GM23248 (cell line): ENCODE data around the gene ATP8A2. TPM values are rescaled to one million over a fixed set of nuclear protein-coding genes. Genes with fewer than 3 reads are reported as not detected.
A peak's percentile ranks its signal among the peaks of the same experiment; 100 is the strongest.

Experiments used
- DNase-seq: peaks from one replicate; pipeline ENCODE4 v3.0.0-alpha.2; 2015
- H2AFZ ChIP-seq: fragments of 200-600 bp; sonication (generic); 2 replicates; pipeline ENCODE4 v1.6.1; 2016; ENCODE audit warnings: antibody characterized with exemption
- H3F3A ChIP-seq: fragments of 200-600 bp; sonication (generic); 2 replicates; pipeline ENCODE4 v1.6.1; 2016; ENCODE audit warnings: mild to moderate bottlenecking, antibody characterized with exemption, mixed run types; ENCODE audit not compliant: insufficient read depth
- H3K27ac ChIP-seq: fragments of 200-600 bp; sonication (generic); 2 replicates; pipeline ENCODE4 v1.5.1; 2016; ENCODE audit warnings: mild to moderate bottlenecking
- H3K27me3 ChIP-seq: fragments of 200-600 bp; sonication (generic); replicated peaks from 2 replicates; pipeline ENCODE4 v1.6.1; 2016; ENCODE audit warnings: mild to moderate bottlenecking; ENCODE audit not compliant: insufficient read depth
- H3K36me3 ChIP-seq: fragments of 200-600 bp; sonication (generic); 2 replicates; pipeline ENCODE4 v1.6.1; 2016; ENCODE audit warnings: low read depth, mild to moderate bottlenecking
- H3K4me1 ChIP-seq: fragments of 200-600 bp; sonication (generic); 2 replicates; pipeline ENCODE4 v1.6.1; 2016; ENCODE audit warnings: mild to moderate bottlenecking; ENCODE audit not compliant: insufficient read depth
- H3K4me2 ChIP-seq: fragments of 200-600 bp; sonication (generic); one replicate; pipeline ENCODE4 v1.6.1; 2016; ENCODE audit warnings: mild to moderate bottlenecking; ENCODE audit not compliant: unreplicated experiment
- H3K4me3 ChIP-seq: fragments of 200-600 bp; sonication (generic); 2 replicates; pipeline ENCODE4 v1.5.1; 2016; ENCODE audit warnings: mild to moderate bottlenecking
- H3K79me2 ChIP-seq: fragments of 200-600 bp; sonication (generic); 2 replicates; pipeline ENCODE4 v1.6.1; 2016; ENCODE audit warnings: mild to moderate bottlenecking; ENCODE audit not compliant: insufficient read depth
- H3K9ac ChIP-seq: fragments of 200-600 bp; sonication (generic); 2 replicates; pipeline ENCODE4 v1.6.1; 2016; ENCODE audit warnings: mild to moderate bottlenecking
- H3K9me2 ChIP-seq: fragments of 200-600 bp; sonication (generic); 2 replicates; pipeline ENCODE4 v1.6.1; 2016; ENCODE audit warnings: mixed run types, mild to moderate bottlenecking, moderate library complexity; ENCODE audit not compliant: insufficient read depth
- H3K9me3 ChIP-seq: fragments of 200-600 bp; sonication (generic); one replicate; pipeline ENCODE4 v1.6.1; 2017; ENCODE audit warnings: low read depth
- H4K20me1 ChIP-seq: fragments of 200-600 bp; sonication (generic); 2 replicates; pipeline ENCODE4 v1.6.0; 2016; ENCODE audit not compliant: insufficient read depth
- EZH2 ChIP-seq: fragments of 200-600 bp; sonication (generic); IDR thresholded peaks from 2 replicates; pipeline ENCODE4 v1.6.1; 2018; ENCODE audit warnings: antibody characterized with exemption, mild to moderate bottlenecking; ENCODE audit not compliant: insufficient read depth, poor library complexity, severe bottlenecking
- EZH2phosphoT487 ChIP-seq: fragments of 200-600 bp; sonication (generic); IDR thresholded peaks from 2 replicates; pipeline ENCODE4 v1.6.1; 2018; ENCODE audit warnings: antibody characterized with exemption, moderate library complexity, mild to moderate bottlenecking, low read depth; ENCODE audit not compliant: insufficient read depth
- WGBS, 2 experiments: methylation state at CpG; one replicate each; pipeline ENCODE4 v1.1.6; 2015 to 2017; ENCODE audit warnings: low lambda C conversion rate in 2 of 2, low coverage in 1 of 2; ENCODE audit errors: missing lambda C conversion rate in 2 of 2; 5-methylcytosine and 5-hydroxymethylcytosine counted together
- in situ Hi-C: fragments of 300-500 bp; cut with MboI; formaldehyde crosslinking; loops from 2 replicates; pipeline ENCODE4 v1.15.0; 2020
- polyA plus RNA-seq: library from polyadenylated mRNA; unstranded; fragments of >200 nt; fragmentation: Nextera tagmentation; extraction: Ambion mirVana; gene quantifications from 2 replicates; pipeline ENCODE4 v1.2.1, GENCODE V29; 2016
- total RNA-seq: library from RNA; depleted of rRNA; stranded (reverse); fragments of >200 nt; shearing (Covaris generic); gene quantifications from 2 replicates; pipeline ENCODE4 v1.2.3, GENCODE V29; 2014

ATP8A2 gene
- total and polyA plus RNA-seq, 2 experiments from 2014 or later: under 0.01 to 0.05 TPM

GRCh38 chr13:25860265-25860664 lies 488.5 kb downstream of the ATP8A2 start:
- no peak overlapping the region for H3K27ac ChIP-seq
- no peak overlapping the region for H2AFZ ChIP-seq

GRCh38 chr13:25860862-25861261 lies 489.1 kb downstream of the ATP8A2 start:
- in situ Hi-C loops: no loop called here
- Histone ChIP-seq H3K4me2 (no peak overlapping the region), H3K4me3 (no peak overlapping the region), H3K36me3 (no peaks in the 10 kb centered on the region), H2AFZ (no peak overlapping the region), H3K79me2 (no peaks in the 10 kb centered on the region), H3K9ac (no peak overlapping the region), H3K9me2 (no peaks in the 10 kb centered on the region), H3K27me3 (peaks cover 19% of the 10 kb centered on the region), H3F3A (no peaks in the 10 kb centered on the region), H3K4me1 (no peaks in the 10 kb centered on the region), H3K27ac (no peak overlapping the region), H4K20me1 (no peaks in the 10 kb centered on the region), H3K9me3 (no peaks in the 10 kb centered on the region)
- WGBS, 2 experiments: 51 to 58% methylated on average over 3 of the region's 3 CpGs
- peak; percentile 24 for DNase-seq
- TF ChIP-seq EZH2: no peak
- TF ChIP-seq EZH2phosphoT487: no peak

More at GRCh38 chr13:25860265-25860664, 488.5 kb downstream of the ATP8A2 start:
- in situ Hi-C loops: no loop called here
- H3K4me3 ChIP-seq: no peak overlapping the region
- H3K9me3 ChIP-seq: no peaks in the 10 kb centered on the region
- H3K9ac ChIP-seq: no peak overlapping the region
- no peaks in the 10 kb centered on the region for H3K4me1 ChIP-seq
- no peaks in the 10 kb centered on the region for H3K9me2 ChIP-seq
- H3K36me3 ChIP-seq: no peaks in the 10 kb centered on the region
- no peaks in the 10 kb centered on the region for H3F3A ChIP-seq
- H3K79me2 ChIP-seq: no peaks in the 10 kb centered on the region
- WGBS, 2 experiments: 8 to 11% methylated on average over 1 of the region's 1 CpG
- peaks cover 14% of the 10 kb centered on the region for H3K27me3 ChIP-seq
- no peak for TF ChIP-seq EZH2
- TF ChIP-seq EZH2phosphoT487: no peak
- H4K20me1 ChIP-seq: no peaks in the 10 kb centered on the region
- DNase-seq: no peak
- H3K4me2 ChIP-seq: no peak overlapping the region

DNA sequence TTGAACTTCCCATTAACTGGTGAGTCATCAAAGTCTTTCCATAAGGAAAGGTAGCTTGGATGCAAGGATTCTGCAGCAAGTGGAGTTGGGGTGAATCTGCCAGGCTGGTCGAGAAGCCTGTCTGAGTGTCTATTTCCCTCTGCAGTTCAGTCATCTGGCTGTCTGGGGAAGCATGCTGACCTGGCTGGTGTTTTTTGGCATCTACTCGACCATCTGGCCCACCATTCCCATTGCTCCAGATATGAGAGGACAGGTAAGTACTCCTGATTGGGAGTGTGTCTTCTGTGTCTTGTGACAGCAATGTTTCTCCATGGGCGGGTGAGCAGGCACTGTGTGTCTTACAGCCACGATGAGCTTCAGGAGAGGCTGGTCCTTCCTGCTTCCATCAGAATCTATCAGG lies 490.4 kb downstream of the ATP8A2 start:
- H3F3A ChIP-seq: no peaks in the 10 kb centered on the region
- TF ChIP-seq EZH2 (no peak), EZH2phosphoT487 (no peak)
- WGBS, 2 experiments: 17 to 18% methylated on average over 4 of the region's 4 CpGs

DNA sequence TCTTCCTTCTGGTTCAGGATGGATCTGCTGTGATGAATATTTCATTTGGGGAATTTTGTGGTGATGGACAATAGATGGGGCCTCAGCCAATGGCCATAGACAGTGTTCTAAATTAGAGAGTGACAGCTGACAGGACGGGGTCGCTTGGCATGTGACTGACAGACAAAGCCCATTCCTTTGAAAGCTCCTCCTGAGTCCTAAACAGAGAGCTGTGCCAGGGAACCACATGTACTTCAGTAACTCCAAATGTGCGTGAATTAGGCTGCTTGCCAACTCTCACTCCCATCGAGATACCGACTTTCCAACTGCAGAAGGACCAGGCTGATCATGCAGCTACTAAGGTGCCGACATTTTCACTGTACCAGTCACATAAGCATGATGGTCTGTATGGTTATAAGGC lies 492.3 kb downstream of the ATP8A2 start:
- H3K79me2 ChIP-seq: no peaks in the 10 kb centered on the region
- no peak for DNase-seq
- no peaks in the 10 kb centered on the region for H3K9me3 ChIP-seq
- no peaks in the 10 kb centered on the region for H3K36me3 ChIP-seq
- H3F3A ChIP-seq: no peaks in the 10 kb centered on the region
- no peak overlapping the region for H3K4me3 ChIP-seq
- H2AFZ ChIP-seq: no peak overlapping the region
- peaks cover 21% of the 10 kb centered on the region for H3K27me3 ChIP-seq
- H3K4me1 ChIP-seq: no peaks in the 10 kb centered on the region
- in situ Hi-C loops: no loop called here
- H3K4me2 ChIP-seq: no peak overlapping the region
- TF ChIP-seq EZH2 (no peak), EZH2phosphoT487 (no peak)
- H3K9me2 ChIP-seq: no peaks in the 10 kb centered on the region
- H4K20me1 ChIP-seq: no peaks in the 10 kb centered on the region
- no peak overlapping the region for H3K9ac ChIP-seq
- H3K27ac ChIP-seq: no peak overlapping the region
- WGBS, 2 experiments: 10 to 14% methylated on average over 6 of the region's 6 CpGs

More for the DNA sequence above, 490.4 kb downstream of the ATP8A2 start:
- Histone ChIP-seq H3K9me3 (no peaks in the 10 kb centered on the region), H3K27me3 (peaks cover 19% of the 10 kb centered on the region), H3K27ac (no peak overlapping the region), H4K20me1 (no peaks in the 10 kb centered on the region), H3K36me3 (no peaks in the 10 kb centered on the region), H3K4me3 (no peak overlapping the region), H2AFZ (no peak overlapping the region), H3K9ac (no peak overlapping the region), H3K9me2 (no peaks in the 10 kb centered on the region), H3K79me2 (no peaks in the 10 kb centered on the region), H3K4me2 (no peak overlapping the region), H3K4me1 (no peaks in the 10 kb centered on the region)
- in situ Hi-C loops: no loop called here
- DNase-seq: no peak

GRCh38 chr13:25864936-25865335 lies 493.2 kb downstream of the ATP8A2 start:
- Histone ChIP-seq H3K4me2 (no peak overlapping the region), H3K4me3 (no peak overlapping the region), H3K9me2 (no peaks in the 10 kb centered on the region), H3F3A (no peaks in the 10 kb centered on the region), H4K20me1 (no peaks in the 10 kb centered on the region), H3K27ac (no peak overlapping the region), H3K36me3 (no peaks in the 10 kb centered on the region), H2AFZ (no peak overlapping the region), H3K4me1 (no peaks in the 10 kb centered on the region), H3K27me3 (peaks cover 21% of the 10 kb centered on the region), H3K9me3 (no peaks in the 10 kb centered on the region), H3K9ac (no peak overlapping the region), H3K79me2 (no peaks in the 10 kb centered on the region)
- no peak for DNase-seq
- TF ChIP-seq EZH2phosphoT487 (no peak), EZH2 (no peak)
- in situ Hi-C loops: no loop called here
- WGBS, 2 experiments: 0 to 10% methylated on average over 1 of the region's 1 CpG
